NB4 (cell line): ENCODE measurements around the gene PPP2R2D.

ENCODE experiments used
- CTCF ChIP-seq: IDR thresholded peaks from one replicate; pipeline ENCODE4 v1.5.1; 2012; ENCODE audit warnings: low read depth, low read length
- POLR2A ChIP-seq: IDR thresholded peaks from 2 replicates; pipeline ENCODE4 v1.6.1; 2011; ENCODE audit warnings: mild to moderate bottlenecking; ENCODE audit not compliant: insufficient read length; ENCODE audit errors: extremely low read depth

GRCh38 chr10:131991726-131992125 is 90.9 kb downstream of the PPP2R2D start:
- TF ChIP-seq CTCF: no peak
- no peak for TF ChIP-seq POLR2A
